Regular cardiac myocyte (primary cell): ENCODE data around the gene N4BP2L1. TPM values are rescaled to one million over a fixed set of nuclear protein-coding genes. Genes with fewer than 3 reads are reported as not detected.

Experiments
- total RNA-seq: library from RNA; depleted of rRNA; stranded (reverse); fragments of >200 nt; gene quantifications from 2 replicates; pipeline ENCODE4 v1.2.3, GENCODE V29; 2014

N4BP2L1 gene
- total RNA-seq = 0.58 and 8.2 TPM in 2 replicates

DNA sequence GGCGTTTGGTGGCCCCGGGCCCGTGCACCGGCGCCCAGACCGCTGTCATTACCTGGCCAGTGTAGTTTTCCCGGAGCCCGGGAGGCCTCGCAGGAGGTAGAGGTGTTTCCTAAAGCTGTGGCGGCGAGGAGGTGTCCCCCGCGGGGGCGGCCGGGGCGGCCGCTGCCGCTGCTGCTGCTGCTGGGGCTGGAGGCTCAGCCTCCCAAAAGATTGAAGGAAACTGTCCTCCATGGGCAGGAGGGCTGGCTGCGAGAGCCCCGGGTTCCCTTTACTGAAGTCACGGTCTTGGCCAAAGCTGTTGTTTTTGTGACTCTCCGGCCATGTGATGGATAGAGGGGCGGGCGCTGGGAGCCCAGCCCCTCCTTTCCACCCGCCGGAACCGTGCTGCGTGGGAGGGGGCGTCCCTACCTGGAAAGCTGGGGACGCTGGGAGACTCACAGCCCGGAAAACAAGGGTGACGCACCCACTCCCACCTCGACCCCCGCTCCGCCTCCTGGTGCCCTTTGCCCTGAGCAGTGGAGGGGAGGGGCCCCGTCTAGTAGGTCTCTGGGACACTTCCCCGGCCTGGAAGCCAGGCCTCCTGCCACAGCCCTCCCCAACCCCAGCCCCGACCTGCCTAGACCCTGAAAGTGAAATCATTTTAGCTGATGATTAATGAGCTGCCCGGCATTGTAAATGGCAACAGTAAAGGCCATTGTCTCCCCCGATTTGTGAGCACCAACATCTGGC lies at the start of gene N4BP2L1:
Gene N4BP2L1 (minus strand): TSS at position 279 of the 729 bp plus-strand sequence. CDS start 48 bp downstream, at position 231.

Other genes starting within 250 kb of the N4BP2L1 start
- not detected in 2 replicates for gene ZAR1L, start 112.8 kb downstream of the N4BP2L1 start, total RNA-seq
- 3.4 and 11.5 TPM in 2 replicates for gene BRCA2, start 112.6 kb downstream of the N4BP2L1 start, total RNA-seq
- 55.0 and 122 TPM in 2 replicates for gene N4BP2L2, start 110.7 kb upstream of the N4BP2L1 start, total RNA-seq
- gene PDS5B, start 158.3 kb upstream of the N4BP2L1 start, total RNA-seq = 23.2 and 24.0 TPM in 2 replicates